ENCODE results near the gene RCBTB1.

RCBTB1 gene

GRCh38 chr13:49561062-49561410 is 24.3 kb downstream of the RCBTB1 start:
- no peak for DNase-seq (ENCODE audit: extremely low read depth in 1 of 2, low read depth in 1 of 2)

GRCh38 chr13:49560270-49561061 is 24.9 kb downstream of the RCBTB1 start:
- no peak for DNase-seq (ENCODE audit: extremely low read depth in 1 of 2, low read depth in 1 of 2)

- no peak for DNase-seq (ENCODE audit: extremely low read depth in 1 of 2, low read depth in 1 of 2)
These were observed 26.4 kb downstream of the RCBTB1 start for GRCh38 chr13:49559006-49559405.

GRCh38 chr13:49554387-49554786 is 31.0 kb downstream of the RCBTB1 start:
- DNase-seq (ENCODE audit: extremely low read depth in 1 of 2, low read depth in 1 of 2): no peak

- DNase-seq (ENCODE audit: extremely low read depth in 1 of 2, low read depth in 1 of 2): no peak
These were observed 31.5 kb downstream of the RCBTB1 start for GRCh38 chr13:49553888-49554287.

GRCh38 chr13:49550942-49551644 is 34.3 kb downstream of the RCBTB1 start:
- DNase-seq (ENCODE audit: extremely low read depth in 1 of 2, low read depth in 1 of 2): no peak

- DNase-seq (ENCODE audit: extremely low read depth in 1 of 2, low read depth in 1 of 2): no peak
These were observed 36.1 kb downstream of the RCBTB1 start for GRCh38 chr13:49549289-49549688.

GRCh38 chr13:49546561-49546960 is 38.8 kb downstream of the RCBTB1 start:
- no peak for DNase-seq (ENCODE audit: extremely low read depth in 1 of 2, low read depth in 1 of 2)

- DNase-seq (ENCODE audit: extremely low read depth in 1 of 2, low read depth in 1 of 2): no peak
These were observed 39.7 kb downstream of the RCBTB1 start for GRCh38 chr13:49545661-49546060.

- no peak for DNase-seq (ENCODE audit: extremely low read depth in 1 of 2, low read depth in 1 of 2)
These were observed 41.7 kb downstream of the RCBTB1 start for GRCh38 chr13:49543656-49544055.

- no peak for DNase-seq (ENCODE audit: extremely low read depth in 1 of 2, low read depth in 1 of 2)
These were observed 44.8 kb downstream of the RCBTB1 start for GRCh38 chr13:49540552-49540951.

- DNase-seq (ENCODE audit: extremely low read depth in 1 of 2, low read depth in 1 of 2): no peak
These were observed 45.6 kb downstream of the RCBTB1 start for GRCh38 chr13:49539746-49540145.

GRCh38 chr13:49539313-49539712 is 46.0 kb downstream of the RCBTB1 start:
- DNase-seq (ENCODE audit: extremely low read depth in 1 of 2, low read depth in 1 of 2): no peak

GRCh38 chr13:49538404-49538803 is 47.0 kb downstream of the RCBTB1 start:
- no peak for DNase-seq (ENCODE audit: extremely low read depth in 1 of 2, low read depth in 1 of 2)

GRCh38 chr13:49536144-49536873 is 49.0 kb downstream of the RCBTB1 start:
- DNase-seq (ENCODE audit: extremely low read depth in 1 of 2, low read depth in 1 of 2): no peak

- no peak for DNase-seq (ENCODE audit: extremely low read depth in 1 of 2, low read depth in 1 of 2)
These were observed 51.6 kb downstream of the RCBTB1 start for GRCh38 chr13:49533591-49534269.

- DNase-seq (ENCODE audit: extremely low read depth in 1 of 2, low read depth in 1 of 2): no peak
These were observed 52.3 kb downstream of the RCBTB1 start for GRCh38 chr13:49533011-49533410.

GRCh38 chr13:49532593-49532992 is 52.8 kb downstream of the RCBTB1 start:
- no peak for DNase-seq (ENCODE audit: extremely low read depth in 1 of 2, low read depth in 1 of 2)

GRCh38 chr13:49530457-49530856 is 54.9 kb downstream of the RCBTB1 start:
- no peak for DNase-seq (ENCODE audit: extremely low read depth in 1 of 2, low read depth in 1 of 2)

- DNase-seq (ENCODE audit: extremely low read depth in 1 of 2, low read depth in 1 of 2): no peak
These were observed 57.2 kb downstream of the RCBTB1 start for GRCh38 chr13:49528161-49528560.

- no peak for DNase-seq (ENCODE audit: extremely low read depth in 1 of 2, low read depth in 1 of 2)
These were observed 58.2 kb downstream of the RCBTB1 start for GRCh38 chr13:49527123-49527522.
